IPS-18a (cell line): Measurements from ENCODE around the gene GLRX5.

ENCODE experiments used
- H3K27ac ChIP-seq: one replicate; pipeline ENCODE4 v1.5.1; 2013; ENCODE audit warnings: low read length
- H3K27me3 ChIP-seq: one replicate; pipeline ENCODE4 v1.6.1; 2013; ENCODE audit warnings: mild to moderate bottlenecking, low read length; ENCODE audit not compliant: control insufficient read depth, insufficient read depth
- H3K36me3 ChIP-seq: one replicate; pipeline ENCODE4 v1.6.1; 2013; ENCODE audit warnings: low read depth, low read length; ENCODE audit not compliant: control insufficient read depth
- H3K4me1 ChIP-seq: one replicate; pipeline ENCODE4 v1.6.1; 2013; ENCODE audit warnings: low read depth, low read length; ENCODE audit not compliant: control insufficient read depth
- H3K4me3 ChIP-seq: one replicate; pipeline ENCODE4 v1.5.1; 2013; ENCODE audit warnings: low read length
- H3K9ac ChIP-seq: one replicate; pipeline ENCODE4 v1.6.1; 2013; ENCODE audit warnings: mild to moderate bottlenecking, low read length, moderate library complexity
- H3K9me3 ChIP-seq: one replicate; pipeline ENCODE4 v1.6.1; 2013; ENCODE audit warnings: low read depth, low read length; ENCODE audit not compliant: control insufficient read depth

The GLRX5 gene

GRCh38 chr14:95531473-95531872, 3.4 kb upstream of the GLRX5 start:
- H3K4me3 ChIP-seq: no peak overlapping the region
- no peaks in the 10 kb centered on the region for H3K9me3 ChIP-seq
- H3K27me3 ChIP-seq: no peaks in the 10 kb centered on the region
- no peak overlapping the region for H3K27ac ChIP-seq
- H3K4me1 ChIP-seq: peaks cover 14% of the 10 kb centered on the region
- peaks cover 10% of the 10 kb centered on the region for H3K36me3 ChIP-seq
- H3K9ac ChIP-seq: no peak overlapping the region

- Histone ChIP-seq H3K4me1 (peaks cover 19% of the 10 kb centered on the region), H3K4me3 (peak overlapping the region; percentile 96), H3K27me3 (no peaks in the 10 kb centered on the region), H3K27ac (no peak overlapping the region), H3K9ac (peak overlapping the region; percentile 93), H3K9me3 (no peaks in the 10 kb centered on the region), H3K36me3 (peaks cover 10% of the 10 kb centered on the region)
These were observed 2.9 kb upstream of the GLRX5 start for GRCh38 chr14:95531969-95532368.

GRCh38 chr14:95533391-95533821, 1.4 kb upstream of the GLRX5 start:
- peak overlapping the region; percentile 93 for H3K9ac ChIP-seq
- no peaks in the 10 kb centered on the region for H3K9me3 ChIP-seq
- H3K36me3 ChIP-seq: peaks cover 10% of the 10 kb centered on the region
- peaks cover 21% of the 10 kb centered on the region for H3K4me1 ChIP-seq
- H3K27me3 ChIP-seq: no peaks in the 10 kb centered on the region
- H3K27ac ChIP-seq: peak overlapping the region; percentile 65
- peak overlapping the region; percentile 96 for H3K4me3 ChIP-seq

GRCh38 chr14:95533822-95534221, 1.0 kb upstream of the GLRX5 start:
- H3K4me1 ChIP-seq: peaks cover 21% of the 10 kb centered on the region
- peaks cover 10% of the 10 kb centered on the region for H3K36me3 ChIP-seq
- peak overlapping the region; percentile 93 for H3K9ac ChIP-seq
- peak overlapping the region; percentile 65 for H3K27ac ChIP-seq
- H3K9me3 ChIP-seq: no peaks in the 10 kb centered on the region
- peak overlapping the region; percentile 96 for H3K4me3 ChIP-seq
- no peaks in the 10 kb centered on the region for H3K27me3 ChIP-seq

GRCh38 chr14:95535226-95536021, 574 bp downstream of the GLRX5 start:
- H3K36me3 ChIP-seq: peaks cover 10% of the 10 kb centered on the region
- H3K4me1 ChIP-seq: peaks cover 21% of the 10 kb centered on the region
- H3K27ac ChIP-seq: no peak overlapping the region
- peak overlapping the region; percentile 75 for H3K9ac ChIP-seq
- H3K27me3 ChIP-seq: no peaks in the 10 kb centered on the region
- no peaks in the 10 kb centered on the region for H3K9me3 ChIP-seq
- peak overlapping the region; percentile 96 for H3K4me3 ChIP-seq

- Histone ChIP-seq H3K9ac (peak overlapping the region; percentile 75), H3K27me3 (no peaks in the 10 kb centered on the region), H3K27ac (no peak overlapping the region), H3K4me3 (peak overlapping the region; percentile 96), H3K9me3 (no peaks in the 10 kb centered on the region), H3K36me3 (peaks cover 7% of the 10 kb centered on the region), H3K4me1 (peaks cover 21% of the 10 kb centered on the region)
These were observed 1.3 kb downstream of the GLRX5 start for GRCh38 chr14:95536036-95536593.

GRCh38 chr14:95536671-95537070, 1.8 kb downstream of the GLRX5 start:
- H3K27me3 ChIP-seq: no peaks in the 10 kb centered on the region
- no peaks in the 10 kb centered on the region for H3K9me3 ChIP-seq
- H3K9ac ChIP-seq: peak overlapping the region; percentile 75
- H3K36me3 ChIP-seq: peaks cover 7% of the 10 kb centered on the region
- peaks cover 21% of the 10 kb centered on the region for H3K4me1 ChIP-seq
- H3K4me3 ChIP-seq: peak overlapping the region; percentile 96
- no peak overlapping the region for H3K27ac ChIP-seq

GRCh38 chr14:95537298-95538089, 2.6 kb downstream of the GLRX5 start:
- H3K4me1 ChIP-seq: peaks cover 21% of the 10 kb centered on the region
- no peak overlapping the region for H3K9ac ChIP-seq
- H3K4me3 ChIP-seq: no peak overlapping the region
- peaks cover 5% of the 10 kb centered on the region for H3K36me3 ChIP-seq
- H3K27ac ChIP-seq: no peak overlapping the region
- no peaks in the 10 kb centered on the region for H3K9me3 ChIP-seq
- no peaks in the 10 kb centered on the region for H3K27me3 ChIP-seq

- Histone ChIP-seq H3K27ac (no peak overlapping the region), H3K36me3 (peaks cover under 1% of the 10 kb centered on the region), H3K27me3 (no peaks in the 10 kb centered on the region), H3K4me3 (no peak overlapping the region), H3K4me1 (peaks cover 14% of the 10 kb centered on the region), H3K9me3 (no peaks in the 10 kb centered on the region), H3K9ac (no peak overlapping the region)
These were observed 4.1 kb downstream of the GLRX5 start for GRCh38 chr14:95538801-95539509.

- no peak overlapping the region for H3K4me3 ChIP-seq
- H3K9ac ChIP-seq: no peak overlapping the region
- peaks cover 3% of the 10 kb centered on the region for H3K36me3 ChIP-seq
- H3K27ac ChIP-seq: no peak overlapping the region
- peaks cover 14% of the 10 kb centered on the region for H3K4me1 ChIP-seq
- H3K27me3 ChIP-seq: no peaks in the 10 kb centered on the region
- H3K9me3 ChIP-seq: no peaks in the 10 kb centered on the region
These were observed 5.5 kb downstream of the GLRX5 start for GRCh38 chr14:95540236-95540855.

- Histone ChIP-seq H3K9ac (no peak overlapping the region), H3K4me1 (peaks cover 8% of the 10 kb centered on the region), H3K4me3 (no peak overlapping the region), H3K36me3 (peaks cover 7% of the 10 kb centered on the region), H3K27me3 (no peaks in the 10 kb centered on the region), H3K27ac (no peak overlapping the region), H3K9me3 (no peaks in the 10 kb centered on the region)
These were observed 6.5 kb downstream of the GLRX5 start for GRCh38 chr14:95541346-95541745.
